GM12873 (cell line): Measurements from ENCODE around the gene RBBP5.

Experiments
- CTCF ChIP-seq: IDR thresholded peaks from 2 replicates; pipeline ENCODE4 v1.5.1; 2012; ENCODE audit warnings: low read depth, mild to moderate bottlenecking, moderate library complexity, low read length, control low read depth; ENCODE audit not compliant: insufficient read depth; ENCODE audit errors: missing control alignments

The RBBP5 gene

GRCh38 chr1:205068001-205068400, 53.8 kb downstream of the RBBP5 start:
- no peak for TF ChIP-seq CTCF

GRCh38 chr1:205067031-205067430, 54.7 kb downstream of the RBBP5 start:
- no peak for TF ChIP-seq CTCF

- TF ChIP-seq CTCF = no peak
Measured at GRCh38 chr1:205066141-205066818, 55.5 kb downstream of the RBBP5 start.

GRCh38 chr1:205065666-205066065, 56.1 kb downstream of the RBBP5 start:
- no peak for TF ChIP-seq CTCF

GRCh38 chr1:205064741-205065316, 56.9 kb downstream of the RBBP5 start:
- no peak for TF ChIP-seq CTCF

- TF ChIP-seq CTCF = no peak
Measured at GRCh38 chr1:205064301-205064700, 57.5 kb downstream of the RBBP5 start.

GRCh38 chr1:205062895-205063294, 58.9 kb downstream of the RBBP5 start:
- no peak for TF ChIP-seq CTCF
